ENCODE results near the gene MLPH. TPM values are rescaled to one million over a fixed set of nuclear protein-coding genes. Genes with fewer than 3 reads are reported as not detected.

Gene MLPH
- total RNA-seq, 1 experiment from 2014 or later, result 0.59 TPM

- no peaks in the 10 kb centered on the region for H3K9me3 ChIP-seq
- H3K4me3 ChIP-seq, result no peak overlapping the region
- DNase-seq, result no peak
- no peaks in the 10 kb centered on the region for H3K27me3 ChIP-seq
- H3K36me3 ChIP-seq, result no peaks in the 10 kb centered on the region
These were observed 13.9 kb upstream of the MLPH start for GRCh38 chr2:237472909-237473877.

DNA sequence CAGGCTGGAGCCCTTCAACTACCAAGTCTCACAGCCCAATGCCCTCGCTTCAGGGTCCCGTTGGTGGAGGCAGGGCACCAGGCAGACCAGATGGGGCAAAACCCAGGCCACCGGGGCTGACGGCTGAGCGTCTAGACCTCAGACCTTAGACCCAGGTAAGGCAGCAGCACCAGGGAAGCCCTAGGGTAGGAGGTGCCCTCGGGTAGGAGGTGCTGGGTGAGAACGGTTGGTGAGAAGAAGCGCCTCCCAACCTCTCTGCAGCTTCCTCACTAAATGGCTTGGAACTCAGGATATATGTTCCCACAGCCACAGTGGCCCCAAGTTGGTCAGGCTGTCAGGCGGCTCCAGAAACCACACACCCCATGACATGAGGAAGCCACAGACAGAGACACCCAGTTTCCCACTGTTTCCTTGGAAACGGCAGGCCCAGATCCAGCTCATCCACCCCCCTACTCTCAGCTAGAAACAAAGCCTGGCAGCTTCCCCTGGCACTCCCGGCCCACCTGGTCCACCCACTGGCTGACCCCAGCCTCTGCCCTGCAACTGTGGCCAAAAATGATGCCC, 13.1 kb upstream of the MLPH start:
- Histone ChIP-seq H3K36me3 (no peaks in the 10 kb centered on the region), H3K27me3 (no peaks in the 10 kb centered on the region), H3K9me3 (no peaks in the 10 kb centered on the region), H3K4me3 (no peak overlapping the region)
- no peak for DNase-seq

DNA sequence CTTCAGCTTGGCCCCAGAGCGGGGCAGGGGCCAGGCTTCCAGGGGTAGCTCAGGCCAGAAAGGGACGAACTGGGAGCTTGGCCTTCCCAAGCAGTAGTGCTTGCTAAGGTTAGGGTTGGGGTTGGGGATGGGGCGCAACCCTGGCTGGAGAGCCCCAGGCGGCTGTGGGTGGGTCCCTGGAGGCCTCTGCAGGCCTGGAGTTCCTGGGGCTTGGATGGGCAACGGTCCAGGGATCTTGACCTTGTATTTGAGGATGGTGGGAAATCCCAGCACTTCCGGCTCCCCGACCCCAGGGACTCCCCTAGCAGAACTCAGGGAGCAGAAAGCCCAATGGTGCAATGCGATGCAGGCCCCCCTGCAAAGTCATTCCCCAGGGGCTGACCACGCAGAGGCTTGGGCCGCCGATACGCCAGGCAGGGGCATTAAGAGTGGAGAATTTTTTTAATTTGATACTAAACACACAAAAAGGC, 12.6 kb upstream of the MLPH start:
- H3K36me3 ChIP-seq, result no peaks in the 10 kb centered on the region
- no peaks in the 10 kb centered on the region for H3K27me3 ChIP-seq
- no peaks in the 10 kb centered on the region for H3K9me3 ChIP-seq
- DNase-seq, result no peak
- H3K4me3 ChIP-seq, result peak overlapping the region; percentile 65

DNA sequence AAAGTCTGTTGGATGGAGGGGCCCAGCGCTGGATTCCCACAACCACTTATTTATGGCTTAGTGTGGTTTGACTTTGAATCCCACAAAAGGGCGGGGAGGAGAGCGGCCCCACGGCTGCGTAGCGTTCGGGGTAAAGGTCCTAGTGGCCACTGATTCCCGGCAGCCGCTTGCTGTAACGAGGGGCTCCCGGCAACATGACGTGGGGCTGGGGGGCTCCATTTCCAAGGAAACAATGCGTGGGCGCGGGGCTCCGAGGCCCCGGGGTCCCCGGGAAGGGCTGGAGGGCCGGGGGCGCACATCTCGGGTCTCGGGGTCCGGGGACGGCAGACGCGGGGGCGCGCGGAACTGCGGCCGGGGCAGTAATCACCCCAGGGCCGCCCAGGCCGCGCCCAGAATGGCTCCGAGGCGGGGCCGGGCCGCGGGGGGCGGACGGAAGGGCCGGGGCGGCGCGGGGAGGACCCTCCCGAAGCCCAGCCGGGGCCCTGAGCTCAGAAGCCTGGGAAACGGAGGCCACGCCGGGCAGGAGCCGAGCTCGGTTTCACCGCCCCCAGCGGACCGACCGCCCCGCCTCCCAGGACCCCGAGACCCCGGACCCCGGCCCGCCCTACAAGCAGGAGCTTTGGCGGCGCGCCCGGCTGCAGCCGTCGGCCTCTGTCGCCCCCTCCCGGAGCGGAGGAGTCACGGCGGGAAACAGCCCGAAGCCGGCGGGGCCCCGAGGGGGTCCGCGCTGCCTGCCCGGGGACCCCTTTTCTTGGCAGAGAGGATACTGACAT, 11.9 kb upstream of the MLPH start:
- DNase-seq, result peak; percentile 79
- Histone ChIP-seq H3K27me3 (no peaks in the 10 kb centered on the region), H3K4me3 (peak overlapping the region; percentile 65), H3K9me3 (no peaks in the 10 kb centered on the region), H3K36me3 (no peaks in the 10 kb centered on the region)

GRCh38 chr2:237475704-237476141, 11.3 kb upstream of the MLPH start:
- no peaks in the 10 kb centered on the region for H3K27me3 ChIP-seq
- no peaks in the 10 kb centered on the region for H3K9me3 ChIP-seq
- H3K4me3 ChIP-seq, result peak overlapping the region; percentile 65
- DNase-seq, result no peak
- no peaks in the 10 kb centered on the region for H3K36me3 ChIP-seq

- H3K27me3 ChIP-seq, result no peaks in the 10 kb centered on the region
- no peaks in the 10 kb centered on the region for H3K36me3 ChIP-seq
- H3K9me3 ChIP-seq, result no peaks in the 10 kb centered on the region
- H3K4me3 ChIP-seq, result no peak overlapping the region
- no peak for DNase-seq
These were observed 9.0 kb upstream of the MLPH start for GRCh38 chr2:237478095-237478494.

GRCh38 chr2:237478979-237479378, 8.1 kb upstream of the MLPH start:
- H3K4me3 ChIP-seq, result no peak overlapping the region
- H3K36me3 ChIP-seq, result no peaks in the 10 kb centered on the region
- no peak for DNase-seq
- no peaks in the 10 kb centered on the region for H3K9me3 ChIP-seq
- no peaks in the 10 kb centered on the region for H3K27me3 ChIP-seq

DNA sequence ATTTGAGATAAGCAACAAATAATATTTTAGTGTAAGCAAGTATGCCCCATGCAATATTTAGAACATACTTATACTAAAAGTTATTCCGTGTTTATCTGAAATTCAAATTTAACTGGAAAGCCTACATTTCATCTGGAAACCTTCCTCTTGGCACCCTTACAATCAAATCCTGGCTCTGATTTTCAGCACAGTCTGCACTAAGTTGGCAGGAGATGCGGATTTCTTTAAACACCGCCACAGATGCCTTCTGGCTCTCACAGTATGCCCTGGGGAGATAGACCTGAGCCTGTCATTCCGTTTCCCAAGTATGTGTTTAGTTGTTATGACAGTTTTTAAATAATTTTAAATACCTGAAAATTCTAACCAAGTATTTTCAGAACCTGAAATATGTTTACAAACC, 7.3 kb upstream of the MLPH start:
- no peaks in the 10 kb centered on the region for H3K27me3 ChIP-seq
- peak; percentile 66 for DNase-seq
- H3K9me3 ChIP-seq, result no peaks in the 10 kb centered on the region
- no peaks in the 10 kb centered on the region for H3K36me3 ChIP-seq
- no peak overlapping the region for H3K4me3 ChIP-seq

- H3K27me3 ChIP-seq, result no peaks in the 10 kb centered on the region
- no peak for DNase-seq
- no peaks in the 10 kb centered on the region for H3K36me3 ChIP-seq
- no peak overlapping the region for H3K4me3 ChIP-seq
- H3K9me3 ChIP-seq, result no peaks in the 10 kb centered on the region
These were observed 6.5 kb upstream of the MLPH start for GRCh38 chr2:237480556-237480955.

DNA sequence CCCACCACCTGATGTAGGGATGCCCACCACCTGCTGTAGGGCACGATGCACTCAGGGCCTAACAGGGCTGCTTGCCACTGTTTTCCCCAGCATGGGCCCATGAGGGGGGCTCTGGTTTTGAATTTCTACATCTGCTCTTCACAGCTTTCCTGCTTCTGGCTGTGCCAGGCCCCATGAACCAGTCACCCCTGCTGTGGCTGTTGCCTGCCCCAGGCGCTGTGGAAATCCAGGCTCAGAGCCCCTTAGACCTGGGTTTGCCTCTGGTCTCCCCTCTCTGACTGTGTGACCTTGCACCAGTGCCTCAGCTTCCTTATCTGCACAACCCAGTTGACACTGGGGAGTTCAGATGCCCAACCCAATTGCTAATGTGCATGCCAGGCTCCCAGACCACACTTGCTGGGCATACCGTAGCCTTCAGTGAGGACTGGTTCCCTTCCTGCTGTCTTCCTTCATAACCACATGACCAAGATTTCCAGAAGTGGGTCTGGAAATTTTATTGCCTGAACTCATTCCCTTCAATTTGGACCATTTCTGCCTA, 6.0 kb upstream of the MLPH start:
- Histone ChIP-seq H3K27me3 (no peaks in the 10 kb centered on the region), H3K36me3 (no peaks in the 10 kb centered on the region), H3K9me3 (no peaks in the 10 kb centered on the region), H3K4me3 (no peak overlapping the region)
- DNase-seq, result no peak

DNA sequence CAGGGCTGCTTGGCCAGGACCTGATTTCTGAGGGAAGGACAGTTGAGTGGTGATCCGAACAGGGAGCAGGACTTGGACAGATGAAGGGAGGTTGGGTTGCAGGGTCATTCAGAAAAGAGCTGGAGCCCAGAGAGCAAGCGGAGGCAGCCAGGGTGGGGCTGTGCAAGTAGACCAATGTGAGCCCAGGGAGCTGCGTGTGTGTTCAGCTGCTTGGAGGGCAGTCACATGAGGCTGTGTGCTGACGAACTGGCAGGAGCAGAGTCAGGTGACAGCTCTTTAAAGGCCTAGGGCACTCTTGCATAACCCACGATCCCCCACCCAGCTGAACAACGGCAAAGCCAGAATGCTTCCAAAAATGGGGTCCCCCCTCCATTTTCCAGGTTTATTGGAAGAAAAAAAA, 4.6 kb upstream of the MLPH start:
- no peak for DNase-seq
- no peaks in the 10 kb centered on the region for H3K36me3 ChIP-seq
- H3K27me3 ChIP-seq, result no peaks in the 10 kb centered on the region

GRCh38 chr2:237483018-237483731, 3.9 kb upstream of the MLPH start:
- no peaks in the 10 kb centered on the region for H3K36me3 ChIP-seq
- DNase-seq, result peak; percentile 44
- no peaks in the 10 kb centered on the region for H3K9me3 ChIP-seq
- H3K27me3 ChIP-seq, result no peaks in the 10 kb centered on the region
- H3K4me3 ChIP-seq, result no peak overlapping the region

More for the DNA sequence above, 4.6 kb upstream of the MLPH start:
- Histone ChIP-seq H3K9me3 (no peaks in the 10 kb centered on the region), H3K4me3 (no peak overlapping the region)

DNA sequence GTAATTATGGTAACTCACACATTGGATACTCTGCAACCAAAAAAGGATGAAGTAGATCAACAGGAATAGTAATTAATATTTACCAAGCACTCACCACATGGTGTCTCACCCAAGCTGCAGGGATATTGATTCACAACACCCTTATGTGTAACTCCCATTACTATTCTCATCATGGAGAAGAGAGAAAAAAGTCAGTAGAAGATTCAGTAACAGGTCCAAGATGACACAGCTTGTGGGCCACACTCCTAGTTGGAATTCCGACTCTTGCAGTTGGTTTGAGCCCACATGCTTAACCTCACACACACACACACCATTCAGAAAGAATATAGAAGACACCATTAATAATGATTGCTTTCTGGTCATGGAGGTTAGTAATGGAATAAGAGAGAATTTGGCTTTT, 1.7 kb upstream of the MLPH start:
- Histone ChIP-seq H3K9me3 (no peaks in the 10 kb centered on the region), H3K27me3 (no peaks in the 10 kb centered on the region), H3K4me3 (no peak overlapping the region), H3K36me3 (no peaks in the 10 kb centered on the region)
- no peak for DNase-seq

GRCh38 chr2:237485844-237486243, 1.2 kb upstream of the MLPH start:
- Histone ChIP-seq H3K36me3 (no peaks in the 10 kb centered on the region), H3K27me3 (no peaks in the 10 kb centered on the region), H3K9me3 (no peaks in the 10 kb centered on the region; the same call in 1 of the 2 replicates), H3K4me3 (no peak overlapping the region)
- no peak for DNase-seq

DNA sequence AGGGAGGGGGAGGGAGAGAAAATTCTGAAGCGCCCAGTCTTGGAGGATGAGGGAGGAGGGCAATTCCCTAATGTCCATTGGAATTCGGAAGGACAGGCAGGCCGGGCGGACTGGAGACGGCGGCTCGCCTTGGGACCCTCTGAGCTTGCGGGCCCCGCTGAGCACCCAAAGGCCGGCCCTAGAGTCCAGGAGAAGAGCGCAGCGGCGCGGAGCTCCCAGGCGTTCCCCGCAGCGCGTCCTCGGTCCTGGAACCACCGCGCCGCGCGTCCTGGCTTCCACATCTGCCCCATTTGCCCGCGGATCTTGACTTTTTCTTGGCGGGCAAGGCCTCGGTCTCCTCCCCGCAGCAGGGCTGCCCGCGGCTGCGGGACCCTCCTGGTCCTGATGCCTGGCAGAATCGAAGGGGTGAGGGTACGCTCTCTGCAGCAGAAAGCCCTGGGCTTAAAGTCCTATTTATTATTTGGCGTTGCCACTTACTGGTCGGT, 675 bp upstream of the MLPH start:
- H3K4me3 ChIP-seq, result no peak overlapping the region
- H3K9me3 ChIP-seq, result peaks cover 5% of the 10 kb centered on the region
- H3K27me3 ChIP-seq, result no peaks in the 10 kb centered on the region
- no peak for DNase-seq
- no peaks in the 10 kb centered on the region for H3K36me3 ChIP-seq

DNA sequence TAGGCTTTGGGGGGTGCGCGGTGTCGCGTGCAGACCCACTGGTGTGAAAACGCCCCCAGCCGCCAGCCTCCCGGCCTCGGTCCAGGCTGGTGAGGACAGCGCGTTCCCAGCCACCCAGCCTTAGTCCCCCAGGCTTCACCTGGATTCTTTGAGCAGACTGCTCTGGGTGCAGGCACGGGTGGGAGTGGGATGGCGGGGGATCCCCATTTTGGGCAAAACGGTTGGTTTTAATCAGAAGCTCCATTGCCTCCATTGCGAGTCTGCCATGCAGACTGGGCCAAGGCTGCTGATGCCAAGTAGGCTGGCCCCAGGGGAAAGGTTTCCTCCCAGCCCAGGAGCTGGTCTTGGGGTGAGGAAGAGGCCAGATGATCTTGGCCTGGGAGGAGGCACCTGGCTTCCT, 445 bp downstream of the MLPH start:
- DNase-seq, result no peak
- Histone ChIP-seq H3K27me3 (no peaks in the 10 kb centered on the region), H3K4me3 (no peak overlapping the region), H3K36me3 (no peaks in the 10 kb centered on the region), H3K9me3 (peaks cover 9% of the 10 kb centered on the region)

All from MG63 (cell line).